NT2/D1 (cell line): ENCODE data around the gene SLC37A1.

ENCODE experiments used
- SUZ12 ChIP-seq: IDR thresholded peaks from 2 replicates; pipeline ENCODE4 v1.6.1; 2011; ENCODE audit not compliant: insufficient read length, insufficient read depth; ENCODE audit errors: extremely low read depth
- YY1 ChIP-seq: IDR thresholded peaks from 2 replicates; pipeline ENCODE4 v1.6.1; 2011; ENCODE audit not compliant: insufficient read length, insufficient read depth
- ZNF274 ChIP-seq: IDR thresholded peaks from 2 replicates; pipeline ENCODE4 v1.6.1; 2011; ENCODE audit warnings: mild to moderate bottlenecking, low read depth, low read length

GRCh38 chr21:42622284-42622683 is 108.6 kb downstream of the SLC37A1 start:
- TF ChIP-seq YY1 (no peak), ZNF274 (no peak), SUZ12 (no peak)
